Middle frontal gyrus (tissue), 1 donor: ENCODE results near the gene ADGRG3.

Experiments used
- DNase-seq: peaks from one replicate; pipeline ENCODE4 v3.0.0-alpha.2; 2015; ENCODE audit warnings: low spot score; ENCODE audit errors: extremely low spot score

The ADGRG3 gene

DNA sequence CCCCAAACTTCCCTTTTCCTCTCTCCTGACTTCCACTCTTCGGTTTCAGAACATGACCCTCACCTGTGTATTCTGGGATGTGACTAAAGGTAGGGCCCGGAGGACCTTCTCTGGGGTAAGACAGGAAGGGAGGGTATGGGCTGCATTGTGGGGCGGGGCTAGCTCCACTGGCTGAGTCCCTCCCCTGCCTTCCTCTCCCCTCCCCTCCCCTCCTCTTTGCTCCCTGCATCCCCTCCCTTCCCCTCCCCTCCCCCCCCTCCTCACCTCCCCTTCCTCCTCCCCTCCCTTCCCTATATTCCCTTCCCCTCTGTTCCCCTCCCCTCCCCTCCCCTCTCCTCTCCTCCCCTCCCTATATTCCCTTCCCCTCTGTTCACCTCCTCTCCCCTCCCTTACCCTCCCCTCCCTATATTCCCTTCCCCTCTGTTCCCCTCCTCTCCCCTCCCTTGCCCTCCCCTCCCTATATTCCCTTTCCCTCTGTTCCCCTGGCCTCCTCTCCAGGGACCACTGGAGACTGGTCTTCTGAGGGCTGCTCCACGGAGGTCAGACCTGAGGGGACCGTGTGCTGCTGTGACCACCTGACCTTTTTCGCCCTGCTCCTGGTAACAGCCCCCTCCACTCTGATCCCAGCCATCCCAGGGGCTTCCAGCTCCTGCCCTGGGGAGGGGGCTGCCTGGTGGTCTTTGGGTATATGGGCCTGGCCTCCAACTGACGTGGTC is 11.8 kb downstream of the ADGRG3 start:
- DNase-seq, result no peak

DNA sequence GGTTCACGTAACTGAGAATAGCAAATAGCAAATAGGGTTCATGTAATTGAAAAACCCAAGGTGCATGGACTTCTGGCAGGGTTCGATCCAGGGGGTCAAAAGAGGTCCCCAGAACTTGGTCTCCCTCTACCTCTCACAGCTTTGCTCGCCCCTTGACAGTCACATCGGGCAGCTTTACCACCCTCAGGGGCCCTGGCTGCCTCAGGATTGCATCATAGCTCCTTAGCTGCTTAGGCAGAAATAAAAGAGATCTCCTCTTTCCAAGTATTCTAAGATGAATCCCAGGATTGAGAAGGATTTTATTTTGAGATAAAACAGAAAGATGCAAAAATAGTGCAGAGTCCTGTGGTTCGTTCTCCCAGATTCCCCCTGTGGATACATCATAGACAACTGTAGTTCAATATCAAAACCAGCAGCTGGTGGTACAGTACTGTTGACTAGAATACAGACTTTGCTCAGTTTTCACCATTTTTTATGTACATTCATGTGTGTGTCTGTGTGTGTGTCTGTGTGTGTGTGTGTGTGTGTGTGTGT is 12.8 kb downstream of the ADGRG3 start:
- DNase-seq, result no peak

- no peak for DNase-seq
Measured at GRCh38 chr16:57681950-57682728, 14.0 kb downstream of the ADGRG3 start.

GRCh38 chr16:57682809-57683635 is 14.9 kb downstream of the ADGRG3 start:
- DNase-seq, result no peak

GRCh38 chr16:57683636-57684545 is 15.8 kb downstream of the ADGRG3 start:
- no peak for DNase-seq

GRCh38 chr16:57684626-57685358 is 16.7 kb downstream of the ADGRG3 start:
- no peak for DNase-seq

GRCh38 chr16:57685633-57686032 is 17.5 kb downstream of the ADGRG3 start:
- no peak for DNase-seq

DNA sequence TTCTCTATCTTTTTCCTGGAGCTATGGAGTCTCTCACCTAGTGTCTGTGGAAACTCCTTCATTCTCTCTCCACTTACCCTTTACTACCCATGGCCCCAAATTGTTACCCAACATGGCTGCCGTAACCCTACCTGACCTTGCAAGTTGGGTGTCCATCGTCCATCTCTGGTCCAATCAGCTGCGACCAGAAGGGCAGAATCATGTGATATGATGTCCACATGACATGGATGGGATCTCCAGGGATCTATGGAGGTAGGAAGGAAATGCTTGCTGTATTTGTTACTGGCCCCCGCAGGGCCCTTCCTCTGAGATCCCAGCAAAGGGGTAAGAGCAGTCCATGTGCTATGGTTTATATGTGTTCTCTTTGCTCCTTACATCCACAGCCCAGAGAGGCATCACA is 18.5 kb downstream of the ADGRG3 start:
- no peak for DNase-seq

GRCh38 chr16:57687363-57687929 is 19.3 kb downstream of the ADGRG3 start:
- no peak for DNase-seq

DNA sequence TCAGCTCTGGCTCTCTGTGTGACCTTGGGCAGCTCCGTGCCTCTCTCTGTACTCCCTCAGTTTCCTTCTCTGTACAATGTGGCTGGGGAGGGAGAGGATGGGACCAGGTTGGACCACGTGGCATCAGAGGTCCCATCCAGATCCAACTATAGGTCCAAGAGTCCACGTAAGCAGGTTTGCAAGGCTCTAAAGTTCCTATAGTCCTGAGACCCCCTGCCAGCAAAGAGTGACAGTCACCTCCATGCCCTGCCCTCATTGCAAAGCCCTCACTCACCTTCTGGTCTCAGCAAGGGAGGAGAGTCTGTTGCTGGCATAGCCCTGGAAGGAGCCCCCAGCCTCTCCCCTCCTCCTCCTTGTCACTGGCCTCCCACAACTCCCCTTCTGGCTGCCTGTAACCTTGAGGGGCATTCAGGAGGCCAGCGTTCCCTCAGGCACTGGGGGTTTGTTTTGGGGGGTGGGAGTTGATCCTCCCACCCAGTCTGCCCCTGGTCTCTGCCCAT is 20.4 kb downstream of the ADGRG3 start:
- no peak for DNase-seq

DNA sequence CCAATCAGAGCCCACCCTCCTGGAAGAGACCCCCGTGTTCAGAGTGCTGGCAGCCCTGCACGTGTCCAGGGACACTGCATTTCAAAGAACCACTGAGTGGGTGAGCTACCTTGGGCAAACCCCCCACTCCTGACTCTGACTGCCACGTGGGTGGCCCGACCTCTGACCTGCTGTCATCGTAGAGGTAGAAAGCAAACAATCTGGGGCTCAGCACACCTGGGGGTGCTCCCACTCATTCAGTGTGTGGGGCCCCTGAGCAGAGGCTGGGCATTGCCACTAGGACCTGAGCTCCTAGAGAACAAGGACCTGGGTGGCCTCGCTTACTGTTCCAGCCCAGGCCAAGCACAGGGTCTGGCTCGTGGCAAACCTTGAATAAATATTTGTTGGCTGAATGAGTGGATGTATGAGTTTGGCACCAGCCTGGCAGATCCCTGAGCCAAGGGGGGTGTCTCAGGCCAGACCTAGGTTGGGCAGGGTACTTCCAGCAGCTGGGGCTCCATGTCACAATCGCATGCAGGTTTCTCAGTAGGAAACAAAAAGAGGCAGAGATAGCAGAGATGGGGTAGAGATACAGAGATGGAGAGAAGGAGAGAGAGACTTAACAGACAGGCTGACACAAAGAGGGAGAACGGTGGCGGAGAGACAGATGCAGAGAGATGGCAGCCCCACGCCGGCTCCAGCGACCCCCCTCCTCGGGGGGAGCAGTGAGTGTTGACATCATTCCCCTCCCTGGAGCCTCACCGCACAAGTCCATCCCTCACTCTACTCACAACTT is 21.1 kb downstream of the ADGRG3 start:
- DNase-seq, result no peak

- no peak for DNase-seq
Measured at GRCh38 chr16:57689762-57690558, 21.9 kb downstream of the ADGRG3 start.

DNA sequence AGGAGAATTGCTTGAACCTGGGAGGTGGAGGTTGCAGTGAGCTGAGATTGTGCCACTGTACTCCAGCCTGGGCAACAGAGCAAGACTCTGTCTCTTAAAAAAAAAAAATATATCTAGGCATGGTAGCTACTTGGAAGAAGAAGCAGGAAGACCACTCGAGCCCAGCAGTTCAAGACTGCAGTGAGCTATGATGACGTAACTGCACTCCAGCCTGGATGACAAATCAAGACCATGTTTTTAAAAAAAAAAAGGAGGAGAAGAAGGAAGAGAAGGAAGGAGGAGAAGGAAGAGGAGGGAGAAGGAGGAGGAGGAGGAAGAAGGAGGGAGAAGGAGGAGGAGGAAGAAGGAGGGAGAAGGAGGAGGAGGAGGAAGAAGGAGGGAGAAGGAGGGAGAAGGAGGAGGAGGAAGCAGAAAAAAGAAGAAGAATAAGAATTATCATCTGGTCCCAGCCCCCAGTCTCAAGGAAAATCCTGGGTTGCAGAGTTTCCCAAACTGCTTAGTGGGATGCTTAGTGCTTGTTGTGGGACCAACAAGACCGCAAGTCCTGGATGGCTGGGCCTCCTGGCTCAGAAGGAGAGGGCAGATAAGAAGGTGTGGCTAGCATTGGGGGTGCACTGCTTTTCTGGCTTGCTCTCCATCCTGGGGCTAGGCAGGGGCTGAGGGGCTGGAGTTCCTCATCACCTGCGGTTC is 22.8 kb downstream of the ADGRG3 start:
- DNase-seq, result no peak

DNA sequence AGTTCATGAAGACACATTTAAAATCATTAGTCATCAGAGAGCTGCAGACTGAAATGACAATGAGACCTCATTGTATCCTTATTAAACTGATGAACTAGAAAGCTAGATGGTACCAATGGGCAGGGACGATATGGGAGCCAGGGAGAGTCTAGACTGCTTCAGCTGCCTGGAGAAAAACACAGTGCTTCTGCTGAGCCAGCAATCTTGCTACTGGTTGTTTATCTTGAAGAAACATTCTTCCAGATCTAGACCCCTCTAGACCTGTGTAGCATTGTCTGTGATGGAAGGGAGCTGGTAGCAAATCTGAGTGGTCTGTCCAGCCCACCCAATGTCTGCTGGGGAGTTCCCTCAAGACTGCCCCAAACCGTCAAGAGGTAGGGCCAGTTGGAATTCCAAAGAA is 24.5 kb downstream of the ADGRG3 start:
- DNase-seq, result no peak

DNA sequence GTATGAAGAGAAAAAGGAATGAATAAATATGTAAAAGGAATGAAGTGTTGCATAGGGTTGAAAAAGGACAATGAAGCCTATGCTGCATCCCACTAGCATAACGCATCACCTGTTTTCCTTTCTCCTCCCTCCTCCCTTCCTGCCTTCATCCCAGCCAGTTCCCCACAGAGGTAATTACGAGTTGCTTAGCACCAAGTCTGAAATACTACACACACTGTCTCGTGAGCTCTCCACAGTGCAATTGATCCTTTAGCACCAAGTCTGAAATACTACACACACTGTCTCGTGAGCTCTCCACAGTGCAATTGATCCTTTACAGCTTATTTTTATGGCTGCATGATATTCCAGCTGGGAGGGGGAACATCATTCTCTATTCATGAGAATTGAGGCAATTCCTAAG is 25.4 kb downstream of the ADGRG3 start:
- DNase-seq, result no peak

- no peak for DNase-seq
Measured at GRCh38 chr16:57694231-57694724, 26.2 kb downstream of the ADGRG3 start.
